HL-60/S4 treated with phorbol 12-myristate 13-acetate at 8.2 ng/mL for 4 days and 3 days (cell line): ENCODE data around the gene WDR17.

Source experiments
- in situ Hi-C: fragments of 300-500 bp; cut with MboI; formaldehyde crosslinking; loops from 2 replicates; pipeline ENCODE4 v1.15.0; 2022; ENCODE audit warnings: low sequenced_read_pairs

The WDR17 gene

GRCh38 chr4:176090115-176090514 is 24.5 kb downstream of the WDR17 start:
- in situ Hi-C loops, result no loop called here

- in situ Hi-C loops, result no loop called here
Measured at GRCh38 chr4:176099314-176099713, 33.7 kb downstream of the WDR17 start.

DNA sequence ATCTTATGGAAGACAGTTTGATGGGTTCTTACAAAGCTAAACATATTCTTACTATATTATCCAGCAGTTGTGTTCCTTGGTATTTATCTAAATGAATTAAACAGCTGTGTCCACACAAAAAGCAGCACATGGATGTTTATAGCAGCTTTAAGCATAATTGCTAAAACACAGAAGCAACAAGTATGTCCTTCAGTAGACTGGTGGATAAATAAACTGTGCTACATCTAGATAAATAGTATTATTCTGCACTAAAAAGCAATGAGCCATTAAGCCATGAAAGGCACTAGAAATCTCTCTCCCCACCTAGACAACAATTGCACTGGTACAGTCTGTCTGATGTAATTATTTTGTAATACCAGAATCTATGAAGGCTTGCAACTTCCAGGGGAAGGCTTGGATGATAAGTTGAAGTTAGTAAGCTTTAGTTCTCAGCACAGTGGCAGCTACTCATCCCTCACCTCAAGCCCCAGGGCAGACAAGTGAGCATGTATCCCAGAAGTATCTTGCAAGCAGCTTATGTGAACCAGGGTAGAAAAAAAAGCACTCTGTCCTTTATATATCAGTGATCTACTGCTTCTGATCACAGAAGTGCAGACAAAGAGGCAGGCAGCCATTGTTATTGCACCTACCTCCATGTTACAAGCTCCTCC is 36.9 kb downstream of the WDR17 start:
- in situ Hi-C loops, result no loop called here

DNA sequence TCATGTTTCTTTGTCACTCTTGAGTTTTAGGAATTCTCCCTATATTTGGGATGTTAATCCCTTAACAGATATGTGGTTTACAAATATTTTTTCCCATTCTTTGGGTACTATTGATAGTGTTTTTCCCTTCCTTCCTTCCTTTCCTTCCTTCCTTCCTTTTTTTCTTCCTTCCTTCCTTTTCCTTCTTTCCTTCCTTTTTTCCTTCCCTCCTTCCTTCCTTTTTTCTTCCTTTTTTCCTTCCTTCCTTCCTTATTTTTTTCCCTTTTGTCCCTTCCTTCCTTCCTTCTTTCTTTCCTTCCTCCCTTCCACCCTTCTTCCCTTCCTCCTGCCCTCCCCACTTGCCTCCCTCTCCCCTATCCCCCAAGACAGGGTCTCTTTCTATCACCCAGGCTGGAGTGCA is 42.1 kb downstream of the WDR17 start:
- in situ Hi-C loops, result no loop called here

GRCh38 chr4:176123710-176124407 is 58.2 kb downstream of the WDR17 start:
- in situ Hi-C loops, result no loop called here

- in situ Hi-C loops, result no loop called here
Measured at GRCh38 chr4:176125063-176125462, 59.4 kb downstream of the WDR17 start.

DNA sequence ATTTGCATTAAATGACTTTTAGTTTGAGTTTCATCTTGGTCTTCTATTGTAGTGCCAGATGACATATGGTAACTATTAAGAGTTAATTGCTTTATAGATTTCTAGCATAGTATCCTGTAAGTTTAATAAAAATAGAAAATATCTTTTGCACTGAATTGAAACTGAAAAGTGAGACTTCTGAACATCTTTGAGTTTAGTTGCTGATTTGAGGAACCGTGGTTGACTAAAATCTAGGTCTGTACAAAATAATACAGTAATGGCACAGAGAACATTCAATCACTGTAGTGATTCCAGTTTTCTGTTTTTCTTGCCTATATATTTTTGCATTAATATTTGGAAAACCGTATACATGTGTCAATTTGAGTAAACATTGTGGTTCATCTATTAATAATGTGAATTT is 69.0 kb downstream of the WDR17 start:
- in situ Hi-C loops, result no loop called here

GRCh38 chr4:176137631-176138030 is 72.0 kb downstream of the WDR17 start:
- in situ Hi-C loops, result no loop called here

- in situ Hi-C loops, result no loop called here
Measured at GRCh38 chr4:176139518-176139917, 73.9 kb downstream of the WDR17 start.

GRCh38 chr4:176142253-176142652 is 76.6 kb downstream of the WDR17 start:
- in situ Hi-C loops, result no loop called here

GRCh38 chr4:176149680-176150355 is 84.2 kb downstream of the WDR17 start:
- in situ Hi-C loops, result no loop called here

GRCh38 chr4:176150356-176150682 is 84.7 kb downstream of the WDR17 start:
- in situ Hi-C loops, result no loop called here

DNA sequence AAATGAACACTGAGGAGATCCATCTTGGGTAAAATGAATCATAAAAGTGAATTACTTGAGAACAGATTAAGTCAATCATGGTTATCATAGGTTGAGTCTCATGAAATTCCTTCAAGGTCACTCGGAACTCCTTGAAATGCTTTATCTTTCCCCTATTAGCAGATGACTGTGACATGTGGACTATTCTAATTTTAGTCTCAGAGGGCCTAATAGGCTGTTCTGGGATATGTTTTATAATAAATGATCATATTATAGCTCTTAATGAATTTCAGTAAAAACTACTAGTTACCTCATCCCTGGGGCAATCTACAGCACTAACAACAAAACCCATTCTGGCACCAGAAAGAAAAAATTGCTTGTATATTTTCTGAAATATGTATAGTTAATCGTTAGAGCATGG is 85.1 kb downstream of the WDR17 start:
- in situ Hi-C loops, result no loop called here

DNA sequence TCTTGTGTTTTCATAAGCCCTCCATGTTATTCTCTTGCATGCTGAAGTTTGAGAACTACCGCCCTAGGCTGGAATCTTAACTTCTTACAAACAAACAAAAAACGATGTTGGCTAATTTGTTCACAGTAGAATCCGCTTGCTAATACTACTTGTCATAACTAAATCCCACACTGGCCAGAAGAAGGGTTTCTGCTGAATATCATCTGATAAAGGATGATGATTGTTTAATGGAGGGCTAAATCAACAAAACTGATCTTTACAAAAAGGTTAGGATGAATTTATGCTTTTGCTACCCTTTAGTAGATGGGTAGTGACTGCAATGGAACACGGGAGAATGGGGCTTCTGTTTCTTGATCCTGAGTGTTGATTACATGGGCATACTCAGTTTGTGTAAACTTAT is 87.5 kb downstream of the WDR17 start:
- in situ Hi-C loops, result no loop called here

DNA sequence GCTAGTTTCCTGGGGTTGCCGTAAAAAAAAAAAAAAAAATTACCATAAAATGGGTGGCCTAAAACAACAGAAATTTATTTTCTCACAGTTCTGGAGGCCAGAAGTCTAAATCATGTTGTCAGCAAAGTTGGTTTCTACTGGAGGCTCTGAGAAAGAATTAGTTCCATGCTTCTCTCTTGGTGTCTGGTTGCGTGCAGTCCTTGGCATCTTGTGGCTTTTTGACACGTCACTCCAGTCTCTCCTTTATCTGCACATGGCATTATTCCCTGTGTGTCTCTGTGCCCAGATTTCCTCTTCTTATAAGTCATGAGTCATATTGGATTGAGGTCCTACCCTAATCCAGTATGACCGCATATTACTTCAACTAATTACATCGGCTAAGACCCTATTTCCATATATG is 91.0 kb downstream of the WDR17 start:
- in situ Hi-C loops, result no loop called here

- in situ Hi-C loops, result no loop called here
Measured at GRCh38 chr4:176163041-176163440, 97.4 kb downstream of the WDR17 start.

DNA sequence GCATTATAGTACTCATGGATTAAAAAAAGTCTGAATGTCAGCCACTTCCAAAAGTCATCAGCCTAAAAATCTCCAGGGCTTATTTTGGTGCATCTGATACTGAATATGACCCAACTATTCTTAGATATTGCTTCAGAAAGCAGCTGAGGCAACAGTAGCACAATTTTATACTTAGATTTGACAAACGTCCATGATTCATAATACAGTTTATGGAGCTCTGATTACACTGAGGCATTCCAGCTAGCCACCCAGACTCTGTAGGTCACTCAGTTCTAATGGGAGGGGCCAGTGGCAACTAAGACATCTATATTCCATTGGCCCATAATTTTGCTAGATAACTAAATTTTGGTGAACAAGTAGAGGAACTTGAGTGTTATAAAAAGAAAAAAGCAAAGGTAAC is 119.4 kb downstream of the WDR17 start:
- in situ Hi-C loops, result no loop called here

DNA sequence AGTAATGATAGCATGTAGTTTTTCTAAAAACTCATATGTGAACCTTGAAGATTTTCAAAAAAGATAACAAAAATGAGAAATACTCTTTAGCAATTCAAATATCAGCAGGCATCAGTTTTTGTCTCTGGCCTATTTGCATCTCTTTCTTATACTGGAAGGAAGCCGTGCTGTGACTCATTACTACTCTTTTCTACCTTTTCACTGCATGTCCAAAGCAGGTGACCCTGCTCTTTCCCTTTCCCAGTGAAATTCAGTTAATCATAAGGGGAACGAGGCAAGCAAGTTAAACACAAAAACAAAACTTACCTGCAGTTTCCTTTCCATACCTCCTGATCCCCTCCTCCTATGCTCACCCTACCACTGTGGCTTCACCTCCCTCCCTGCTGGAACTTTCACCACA is 120.4 kb downstream of the WDR17 start:
- in situ Hi-C loops, result no loop called here

- in situ Hi-C loops, result no loop called here
Measured at GRCh38 chr4:176186671-176187395, 121.2 kb downstream of the WDR17 start.

DNA sequence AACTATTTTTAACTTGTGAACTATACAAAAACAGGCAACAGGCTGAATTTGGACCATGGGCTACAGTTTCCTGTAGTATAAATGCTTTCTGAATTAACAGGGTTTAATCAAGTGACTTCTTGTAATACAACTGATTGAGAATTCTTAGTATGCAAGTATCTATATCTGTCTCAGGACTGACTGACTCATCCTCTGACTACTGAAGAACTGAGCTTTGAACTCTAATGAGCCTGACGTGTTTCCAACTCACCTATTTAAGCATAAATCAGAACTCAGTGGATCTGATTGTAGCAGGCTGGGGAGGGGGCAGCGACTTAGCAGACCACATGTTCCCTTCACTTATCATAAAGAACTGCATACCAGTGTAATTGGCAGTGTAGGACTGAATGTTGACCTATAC is 122.0 kb downstream of the WDR17 start:
- in situ Hi-C loops, result no loop called here

- in situ Hi-C loops, result no loop called here
Measured at GRCh38 chr4:176188654-176189053, 123.0 kb downstream of the WDR17 start.
